Transverse colon (tissue), 4 donors: Measurements from ENCODE around the gene UNC13A. TPM values are rescaled to one million over a fixed set of nuclear protein-coding genes. Genes with fewer than 3 reads are reported as not detected.

ENCODE experiments used
- DNase-seq: peaks from one replicate; pipeline ENCODE4 v3.0.0-alpha.2; 2019
- H3K27ac ChIP-seq, 4 donors: fragments of 200-600 bp; sonication (generic); 2 replicates each; pipeline ENCODE4 v1.5.1; 2016 to 2018; ENCODE audit warnings: inconsistent platforms in 4 of 4
- H3K27me3 ChIP-seq: fragments of 200-600 bp; sonication (generic); 2 replicates; pipeline ENCODE4 v1.5.1; 2017; ENCODE audit warnings: inconsistent platforms
- H3K36me3 ChIP-seq, 4 donors: fragments of 200-600 bp; sonication (generic); 2 replicates each; pipeline ENCODE4 v1.5.1; 2017 to 2019; ENCODE audit warnings: inconsistent platforms in 4 of 4
- H3K4me1 ChIP-seq, 4 donors: fragments of 200-600 bp; sonication (generic); 2 replicates each; pipeline ENCODE4 v1.5.1; 2017 to 2020; ENCODE audit warnings: inconsistent platforms in 4 of 4
- H3K4me3 ChIP-seq, 4 donors: fragments of 200-600 bp; sonication (generic); 1 replicate in 1 of 4; 2 replicates in 3 of 4; pipeline versions ENCODE4 v1.5.1 to v1.6.1; 2017 to 2019; ENCODE audit warnings: inconsistent platforms in 4 of 4
- H3K9me3 ChIP-seq, 2 donors: fragments of 200-600 bp; sonication (generic); 2 replicates each; pipeline ENCODE4 v1.5.1; 2017 to 2019; ENCODE audit warnings: inconsistent platforms in 2 of 2
- EP300 ChIP-seq: sonication (generic); formaldehyde crosslinking; IDR thresholded peaks from one replicate; pipeline ENCODE4 v1.6.1; 2017; ENCODE audit warnings: antibody characterized with exemption, low read depth
- POLR2A ChIP-seq: fragments of 450-650 bp; IDR thresholded peaks from one replicate; pipeline ENCODE4 v1.6.1; 2016; ENCODE audit warnings: antibody characterized with exemption, mild to moderate bottlenecking, moderate library complexity
- POLR2AphosphoS5 ChIP-seq, 3 donors: sonication (generic); formaldehyde crosslinking; IDR thresholded peaks; one replicate each; pipeline ENCODE4 v1.6.1; 2016; ENCODE audit warnings: antibody characterized with exemption in 3 of 3
- WGBS, 2 donors: methylation state at CpG; one replicate each; pipeline ENCODE4 v1.1.5; 2018; ENCODE audit warnings: low coverage in 1 of 2; 5-methylcytosine and 5-hydroxymethylcytosine counted together
- in situ Hi-C, 4 donors: fragments of 200-750 bp; cut with MboI; loops; one replicate each; pipeline versions ENCODE4 v1.15.0 to v1.15.1; 2017; ENCODE audit warnings: low sequenced_read_pairs in 3 of 4, low pct_ligation_motif_present in 1 of 4, low pct_unique_long_range_greater_than_20kb in 1 of 4
- intact Hi-C: fragments of 100-400 bp; cut with DNase I; formaldehyde crosslinking; loops from one replicate; pipeline ENCODE4 v1.15.1; 2023; ENCODE audit warnings: low total_unique reads
- total RNA-seq, 4 donors: library from RNA; depleted of rRNA; stranded (reverse); fragments of >200 nt; gene quantifications; one replicate each; pipeline ENCODE4 v1.1.0, GENCODE V29; 2016
- TF ChIP-seq, protein P1 (sequence below), 5 experiments: fragments of 200-600 bp in 3 of 5; fragments of 450-650 bp in 2 of 5; sonication (generic) in 3 of 5; IDR thresholded peaks; 1 replicate in 2 of 5; 2 replicates in 3 of 5; pipeline ENCODE4 v1.5.1; 2016 to 2017; ENCODE audit warnings: antibody characterized with exemption in 5 of 5, inconsistent platforms in 3 of 5, mild to moderate bottlenecking in 2 of 5, moderate library complexity in 1 of 5

Gene UNC13A
- total RNA-seq, 4 donors from 2014 or later = under 0.01 to 1.9 (median 0.30) TPM

- no peaks in the 10 kb centered on the region for H3K9me3 ChIP-seq
- no peaks in the 10 kb centered on the region for H3K4me1 ChIP-seq
- 90 to 100% methylated on average over 1 of the region's 1 CpG for whole genome bisulfite sequencing, 2 donors
- intact Hi-C loops = no loop called here
- in situ Hi-C loops = no loop called here
- no peak overlapping the region for H3K4me3 ChIP-seq
- TF ChIP-seq, protein P1, sequence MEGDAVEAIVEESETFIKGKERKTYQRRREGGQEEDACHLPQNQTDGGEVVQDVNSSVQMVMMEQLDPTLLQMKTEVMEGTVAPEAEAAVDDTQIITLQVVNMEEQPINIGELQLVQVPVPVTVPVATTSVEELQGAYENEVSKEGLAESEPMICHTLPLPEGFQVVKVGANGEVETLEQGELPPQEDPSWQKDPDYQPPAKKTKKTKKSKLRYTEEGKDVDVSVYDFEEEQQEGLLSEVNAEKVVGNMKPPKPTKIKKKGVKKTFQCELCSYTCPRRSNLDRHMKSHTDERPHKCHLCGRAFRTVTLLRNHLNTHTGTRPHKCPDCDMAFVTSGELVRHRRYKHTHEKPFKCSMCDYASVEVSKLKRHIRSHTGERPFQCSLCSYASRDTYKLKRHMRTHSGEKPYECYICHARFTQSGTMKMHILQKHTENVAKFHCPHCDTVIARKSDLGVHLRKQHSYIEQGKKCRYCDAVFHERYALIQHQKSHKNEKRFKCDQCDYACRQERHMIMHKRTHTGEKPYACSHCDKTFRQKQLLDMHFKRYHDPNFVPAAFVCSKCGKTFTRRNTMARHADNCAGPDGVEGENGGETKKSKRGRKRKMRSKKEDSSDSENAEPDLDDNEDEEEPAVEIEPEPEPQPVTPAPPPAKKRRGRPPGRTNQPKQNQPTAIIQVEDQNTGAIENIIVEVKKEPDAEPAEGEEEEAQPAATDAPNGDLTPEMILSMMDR (IDR thresholded peaks at IDR 0.05) = no peak
- TF ChIP-seq POLR2A = no peak
- no peak for TF ChIP-seq POLR2AphosphoS5 (IDR thresholded peaks at IDR 0.05)
- no peak for TF ChIP-seq EP300
- no peaks in the 10 kb centered on the region for H3K27me3 ChIP-seq
- no peak overlapping the region for H3K27ac ChIP-seq
- no peaks in the 10 kb centered on the region for H3K36me3 ChIP-seq
- DNase-seq = no peak
Measured at GRCh38 chr19:17633700-17634099, 54.5 kb downstream of the UNC13A start.

DNA sequence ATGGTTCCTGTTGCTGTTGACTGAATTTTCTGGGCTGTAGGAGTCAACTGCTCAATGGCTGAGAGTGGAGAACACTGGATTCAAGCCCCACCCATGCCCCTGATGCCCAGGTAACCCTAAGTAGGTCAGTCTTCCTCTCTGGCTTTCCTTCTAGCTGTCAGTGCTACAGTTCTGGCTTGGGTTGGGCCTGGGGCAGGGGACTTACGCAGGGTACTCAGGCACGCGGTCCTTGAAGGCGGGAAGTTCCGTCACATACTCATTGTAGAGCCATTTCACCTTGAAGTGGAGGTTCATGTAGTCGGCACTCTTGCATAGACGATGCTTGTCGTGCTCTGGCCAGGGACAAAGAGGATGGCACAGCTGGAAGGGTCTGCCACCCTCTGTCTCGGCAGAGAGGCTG lies 55.6 kb downstream of the UNC13A start:
- in situ Hi-C loops = no loop called here

GRCh38 chr19:17629760-17630159 lies 58.4 kb downstream of the UNC13A start:
- DNase-seq = no peak

More for the DNA sequence above, 55.6 kb downstream of the UNC13A start:
- Histone ChIP-seq H3K9me3 (no peaks in the 10 kb centered on the region), H3K27ac (no peak overlapping the region), H3K4me1 (no peaks in the 10 kb centered on the region), H3K36me3 (no peaks in the 10 kb centered on the region), H3K4me3 (no peak overlapping the region), H3K27me3 (no peaks in the 10 kb centered on the region)
- DNase-seq = no peak
- intact Hi-C loops = no loop called here
- TF ChIP-seq, protein P1 (IDR thresholded peaks at IDR 0.05) = no peak
- TF ChIP-seq EP300 = no peak
- 20 to 84% methylated on average over 1 to 9 of the region's 9 CpGs for WGBS, 2 donors

GRCh38 chr19:17627921-17628320 lies 60.2 kb downstream of the UNC13A start:
- TF ChIP-seq POLR2AphosphoS5 (IDR thresholded peaks at IDR 0.05) (no peak), EP300 (no peak), POLR2A (no peak)
- TF ChIP-seq, protein P1 (IDR thresholded peaks at IDR 0.05) = no peak
- intact Hi-C loops (no loop called here), in situ Hi-C loops (no loop called here)
- H3K9me3 ChIP-seq = no peaks in the 10 kb centered on the region
- no peaks in the 10 kb centered on the region for H3K36me3 ChIP-seq
- 85% methylated on average over 5 of the region's 5 CpGs; no CpG with 5 or more reads in 1 of the 2 donors for WGBS, 2 donors
- no peak overlapping the region for H3K27ac ChIP-seq
- no peaks in the 10 kb centered on the region for H3K27me3 ChIP-seq
- no peak overlapping the region for H3K4me3 ChIP-seq
- DNase-seq = no peak
- H3K4me1 ChIP-seq = no peaks in the 10 kb centered on the region

More at GRCh38 chr19:17629760-17630159, 58.4 kb downstream of the UNC13A start:
- Histone ChIP-seq H3K4me3 (no peak overlapping the region), H3K4me1 (no peaks in the 10 kb centered on the region), H3K27ac (no peak overlapping the region), H3K36me3 (no peaks in the 10 kb centered on the region), H3K27me3 (no peaks in the 10 kb centered on the region), H3K9me3 (no peaks in the 10 kb centered on the region)
- WGBS, 2 donors = 83 to 89% methylated on average over 1 to 2 of the region's 2 CpGs
- in situ Hi-C loops (no loop called here), intact Hi-C loops (no loop called here)
- TF ChIP-seq, protein P1 (IDR thresholded peaks at IDR 0.05) = no peak
- TF ChIP-seq EP300 = no peak
- no peak for TF ChIP-seq POLR2A
- TF ChIP-seq POLR2AphosphoS5 (IDR thresholded peaks at IDR 0.05) = no peak
